Stimulated activated CD8-positive, alpha-beta memory T cell treated with anti-CD3 and anti-CD28 coated beads, Interleukin-15, amount 100 ng/mL, for 24 hours (primary cell): Measurements from ENCODE around the gene CCDC70.
"Not testable (repeated sequence)": the region's sequence is repeated elsewhere in the genome, so short reads cannot be mapped to it uniquely, and the experiment has no call there.

Experiments
- DNase-seq: peaks from one replicate; pipeline ENCODE4 v3.0.0-alpha.2; 2020; ENCODE audit warnings: low read depth

CCDC70 gene

DNA sequence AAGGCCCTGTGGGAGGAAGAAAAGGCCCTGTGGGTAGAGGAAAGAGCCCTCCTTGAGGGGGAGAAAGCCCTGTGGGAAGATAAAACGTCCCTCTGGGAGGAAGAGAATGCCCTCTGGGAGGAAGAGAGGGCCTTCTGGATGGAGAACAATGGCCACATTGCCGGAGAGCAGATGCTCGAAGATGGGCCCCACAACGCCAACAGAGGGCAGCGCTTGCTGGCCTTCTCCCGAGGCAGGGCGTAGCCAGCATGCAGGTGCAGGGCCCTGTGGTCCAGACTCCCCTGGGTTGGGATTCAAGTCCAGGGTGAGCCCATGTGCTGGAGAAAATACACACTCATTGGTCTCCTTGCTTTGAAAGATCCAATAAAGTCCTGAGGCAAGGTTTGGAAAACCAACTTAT, 4.1 kb downstream of the CCDC70 start:
- DNase-seq = no peak

GRCh38 chr13:51867062-51867461, 5.3 kb downstream of the CCDC70 start:
- no peak for DNase-seq

DNA sequence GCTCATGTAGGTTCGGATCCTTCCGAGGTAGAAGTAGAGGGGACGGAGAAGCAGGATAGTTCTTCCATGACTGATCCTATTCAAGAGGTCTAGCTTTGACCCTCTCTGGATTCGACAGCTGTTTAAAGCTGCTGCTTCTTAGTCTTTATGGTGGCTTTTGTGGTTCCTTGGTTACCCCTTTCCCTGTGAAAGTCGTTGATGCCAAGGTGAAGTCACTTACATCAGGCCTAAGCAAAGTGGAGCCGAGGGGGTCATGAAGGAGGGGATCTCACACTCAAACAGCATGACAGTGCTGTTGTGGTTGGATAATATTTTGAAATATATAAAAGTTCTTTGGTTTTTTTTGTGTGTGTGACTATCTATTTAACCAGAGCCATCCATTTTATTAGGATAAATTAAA, 8.1 kb downstream of the CCDC70 start:
- DNase-seq = no peak

GRCh38 chr13:51870616-51871015, 8.8 kb downstream of the CCDC70 start:
- no peak for DNase-seq

DNA sequence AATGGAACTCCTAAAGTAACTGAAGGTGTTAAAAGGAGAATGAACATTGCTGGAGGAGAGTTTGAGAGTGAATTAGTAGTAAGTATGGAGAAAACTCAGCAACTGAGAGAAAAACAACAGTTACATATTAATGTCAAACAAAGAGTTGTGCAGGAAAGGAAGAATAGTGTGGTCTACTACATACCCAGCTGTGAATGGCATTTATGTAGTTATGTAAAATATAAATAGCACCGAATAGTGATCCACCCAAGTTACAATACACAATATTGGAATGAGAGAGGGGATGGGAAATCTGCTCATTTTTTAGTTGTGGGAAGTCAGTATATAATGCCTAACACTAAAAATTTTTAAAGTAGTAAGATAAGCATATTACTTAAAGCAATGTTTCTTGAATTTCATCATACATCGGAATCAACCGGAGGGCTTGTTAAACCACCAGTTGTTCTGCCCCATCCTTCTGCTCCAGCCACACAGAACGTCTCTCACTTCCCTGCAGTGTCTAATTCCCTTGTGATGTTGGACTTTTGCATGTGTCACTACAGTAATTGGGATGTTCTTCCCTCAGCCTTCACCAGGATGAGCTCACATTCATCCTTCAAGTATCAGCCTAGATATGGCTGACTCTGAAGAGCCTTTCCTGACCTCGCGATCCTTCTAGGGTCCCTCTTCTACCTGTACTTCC, 11.5 kb downstream of the CCDC70 start:
- no peak for DNase-seq

DNA sequence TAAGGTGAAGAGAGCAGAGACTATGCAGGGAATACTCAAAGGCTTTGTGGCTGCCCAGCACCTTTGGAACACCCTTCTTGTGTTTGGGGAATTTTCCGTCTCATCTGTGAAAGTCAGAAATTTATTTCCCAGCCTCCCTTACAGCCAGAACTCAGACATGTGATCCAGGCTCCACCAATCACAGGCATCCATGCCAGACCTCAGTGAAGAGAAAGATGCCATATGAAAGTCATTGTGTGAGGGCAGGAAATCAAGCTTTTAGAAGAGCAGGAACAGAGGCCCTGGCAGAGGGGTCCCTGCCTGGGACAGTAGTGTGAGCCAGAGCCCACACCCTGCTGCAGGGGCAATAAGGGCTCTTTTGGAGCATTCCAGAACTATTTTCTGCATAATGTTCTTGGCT, 12.1 kb downstream of the CCDC70 start:
- DNase-seq = no peak

DNA sequence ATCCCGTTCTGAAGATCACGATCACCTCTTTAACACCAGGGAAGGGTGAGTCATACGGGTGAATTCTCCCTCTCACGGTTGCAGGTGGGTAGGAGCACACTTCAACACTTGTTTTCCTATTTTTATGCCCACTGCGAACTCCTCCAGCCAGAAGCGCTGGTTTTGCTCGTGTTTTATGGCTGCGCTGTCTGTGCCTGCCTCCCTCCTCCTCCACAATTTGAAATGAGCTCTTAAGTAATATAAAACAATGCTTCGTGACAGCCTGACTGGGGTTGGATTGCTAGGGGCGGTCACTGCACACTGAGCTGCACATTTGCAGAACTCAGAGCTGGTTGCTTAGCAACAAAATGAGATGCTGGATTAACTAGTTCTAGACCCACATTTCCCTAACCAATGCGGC, 12.9 kb downstream of the CCDC70 start:
- no peak for DNase-seq

DNA sequence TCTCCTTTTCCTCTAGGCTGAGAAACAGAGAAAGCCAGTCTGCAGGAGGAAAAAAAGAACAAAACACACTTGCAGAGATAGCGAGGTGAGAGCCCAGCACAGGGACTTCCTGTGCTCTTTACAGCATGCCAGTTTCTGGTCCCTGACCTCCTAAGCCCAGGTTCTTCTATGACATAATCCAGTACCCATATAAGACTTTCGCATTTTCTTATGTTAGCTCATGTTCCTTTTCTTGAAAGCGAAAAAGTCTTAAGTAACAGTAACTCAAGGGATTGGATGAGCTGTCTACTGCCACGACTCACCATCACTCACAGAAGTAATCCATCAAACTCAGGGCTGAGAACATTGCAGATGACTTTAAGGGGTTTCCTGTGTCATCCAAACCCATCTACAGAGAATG, 17.4 kb downstream of the CCDC70 start:
- DNase-seq = no peak

DNA sequence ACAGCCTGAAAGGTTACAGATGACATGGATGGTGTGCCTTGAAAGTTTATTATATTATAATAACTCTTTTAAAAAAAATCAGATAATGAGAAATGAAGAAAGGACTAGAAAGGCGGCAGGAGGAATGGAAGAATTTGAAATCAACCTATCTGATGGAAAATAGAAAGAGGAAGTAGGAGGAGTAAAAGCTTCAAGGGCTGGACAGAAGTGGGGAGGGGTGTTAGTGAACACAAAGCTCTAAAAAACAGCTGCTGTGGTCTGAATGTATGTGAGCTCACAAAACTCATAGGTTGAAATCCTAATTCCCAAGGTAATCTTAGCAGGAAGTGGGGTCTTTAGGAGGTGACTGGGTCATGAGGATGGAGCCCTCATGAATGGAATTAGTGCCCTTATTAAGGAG, 19.5 kb downstream of the CCDC70 start:
- no peak for DNase-seq

DNA sequence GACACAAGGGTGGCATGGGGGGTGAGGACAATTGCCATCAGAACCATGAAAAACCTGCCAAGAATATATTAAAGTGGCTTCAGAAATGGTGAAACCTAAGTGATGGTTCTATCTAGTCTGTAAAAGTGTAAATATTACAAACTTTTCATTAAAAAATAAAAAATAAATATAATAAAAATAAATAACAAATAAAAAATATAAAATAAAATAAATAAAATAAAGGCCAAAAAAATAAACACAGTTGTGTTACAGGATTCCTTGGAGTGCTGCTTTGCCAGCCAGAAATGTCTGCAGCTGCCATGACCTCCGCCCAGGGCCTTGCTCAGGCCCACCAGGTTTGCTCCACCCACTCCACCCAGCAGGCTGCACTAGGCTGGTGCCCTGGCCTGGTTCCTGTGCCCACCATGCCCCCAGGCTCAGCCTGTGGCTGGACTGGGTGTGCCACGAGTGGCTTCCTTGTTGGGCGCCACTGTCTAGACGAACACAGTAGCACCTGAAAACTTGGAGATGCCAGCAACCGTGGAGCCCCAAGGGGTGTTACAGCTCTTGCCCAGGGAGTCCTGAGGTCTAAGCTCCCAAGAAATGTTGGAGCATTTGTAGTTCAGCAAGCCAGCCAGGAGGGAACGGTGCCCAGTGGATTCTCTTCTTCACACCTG, 20.9 kb downstream of the CCDC70 start:
- DNase-seq = no peak

DNA sequence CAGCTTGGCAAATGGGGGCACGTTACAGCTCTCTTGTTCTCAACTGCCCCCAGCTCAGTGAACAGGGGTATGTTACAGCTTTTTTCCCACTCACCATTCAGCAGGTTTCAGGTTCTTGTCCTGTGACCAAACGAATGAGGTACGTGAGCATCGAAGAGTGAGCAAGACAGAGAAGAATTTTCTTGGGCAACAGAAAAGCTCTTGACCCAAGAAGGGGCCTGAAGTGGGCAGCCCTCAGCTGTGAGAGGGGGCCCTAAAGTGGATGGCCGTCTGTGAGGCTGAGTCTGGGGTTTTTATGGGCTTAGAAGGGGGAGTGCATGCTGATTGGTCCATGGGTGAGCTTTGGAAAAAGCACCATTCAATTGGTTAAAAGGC, 21.4 kb downstream of the CCDC70 start:
- no peak for DNase-seq

- DNase-seq = no peak
Observed at GRCh38 chr13:51885651-51886050, 23.9 kb downstream of the CCDC70 start.

DNA sequence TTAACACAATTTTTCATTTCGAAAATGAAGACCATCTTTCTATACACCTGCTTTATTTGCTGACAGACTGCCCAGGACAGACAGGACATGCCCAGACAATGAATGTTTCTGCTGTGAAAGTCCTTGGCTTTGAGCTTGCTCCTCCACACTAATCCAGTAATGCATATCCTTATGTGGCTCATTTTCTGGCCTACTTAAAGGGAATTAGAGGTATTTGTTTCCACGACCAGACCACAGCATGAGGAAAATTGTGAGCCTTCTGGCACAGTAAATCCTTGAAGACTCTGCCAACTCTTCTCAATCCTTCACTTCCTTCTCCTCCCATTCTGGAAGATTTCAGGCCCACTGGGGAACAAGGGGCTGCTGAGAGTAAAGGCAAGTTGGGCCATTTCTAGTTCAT, 25.7 kb downstream of the CCDC70 start:
- DNase-seq = no peak

DNA sequence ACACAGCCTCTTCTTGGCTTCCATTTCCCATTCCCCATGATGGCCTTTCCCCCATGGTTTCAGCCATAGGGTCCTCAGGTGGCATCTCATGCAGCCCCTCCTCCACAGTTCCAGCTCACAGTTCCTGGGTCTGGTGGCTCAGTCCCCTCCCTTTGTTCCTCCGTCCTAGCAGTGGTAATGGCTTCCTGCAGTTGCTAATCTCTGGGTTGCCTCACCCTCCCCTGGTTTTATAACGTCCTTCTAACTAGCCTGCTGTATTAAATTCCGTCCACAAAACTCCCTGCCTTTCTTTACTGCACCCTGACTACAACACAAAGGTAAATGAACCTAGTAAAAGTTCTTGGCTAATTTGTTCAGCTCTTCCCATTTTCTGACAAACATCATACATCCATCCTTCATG, 30.9 kb downstream of the CCDC70 start:
- DNase-seq = no peak

DNA sequence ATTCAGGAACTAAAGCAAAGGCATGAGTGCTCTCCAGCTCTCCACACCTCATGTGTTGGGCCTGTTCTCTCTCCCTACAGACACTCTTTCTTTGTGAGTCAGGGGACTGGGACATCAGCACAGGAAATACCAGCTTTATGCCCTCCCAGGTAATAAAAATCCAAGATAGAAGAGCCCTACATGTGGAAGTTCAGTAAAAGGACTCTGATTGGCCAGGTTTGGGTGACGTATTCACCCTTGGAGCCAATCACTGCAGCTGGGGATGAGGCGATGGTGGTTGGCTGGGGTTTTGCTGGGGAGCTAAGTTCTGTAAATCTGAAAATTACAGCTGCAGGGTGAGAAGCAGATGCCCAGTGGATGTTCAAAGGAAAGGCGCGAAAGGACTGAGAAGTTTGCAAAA, 32.5 kb downstream of the CCDC70 start:
- no peak for DNase-seq

GRCh38 chr13:51895906-51896888, 34.4 kb downstream of the CCDC70 start:
- no peak for DNase-seq

DNA sequence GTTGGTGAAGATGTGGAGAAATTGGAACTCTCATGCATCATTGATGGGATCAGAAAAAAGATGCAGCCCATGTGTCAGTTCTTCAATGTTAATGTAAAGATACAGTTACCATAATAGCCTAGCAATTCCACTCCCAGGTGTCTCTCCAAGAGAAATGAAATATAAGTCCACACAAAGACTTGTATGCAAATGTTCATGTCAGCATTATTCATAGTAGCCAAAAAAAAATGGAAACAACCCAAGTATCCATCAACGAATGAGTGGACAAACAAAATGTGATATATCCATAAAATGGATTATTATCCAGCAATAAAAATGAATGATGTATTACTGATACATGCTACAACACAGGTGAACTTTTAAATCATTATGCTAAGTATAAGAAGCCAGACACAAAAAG, 38.7 kb downstream of the CCDC70 start:
- DNase-seq = no peak

GRCh38 chr13:51902776-51903175, 41.0 kb downstream of the CCDC70 start:
- no peak for DNase-seq

- no peak for DNase-seq
Observed at GRCh38 chr13:51905787-51906186, 44.0 kb downstream of the CCDC70 start.

- no peak for DNase-seq
Observed at GRCh38 chr13:51906581-51906980, 44.8 kb downstream of the CCDC70 start.

DNA sequence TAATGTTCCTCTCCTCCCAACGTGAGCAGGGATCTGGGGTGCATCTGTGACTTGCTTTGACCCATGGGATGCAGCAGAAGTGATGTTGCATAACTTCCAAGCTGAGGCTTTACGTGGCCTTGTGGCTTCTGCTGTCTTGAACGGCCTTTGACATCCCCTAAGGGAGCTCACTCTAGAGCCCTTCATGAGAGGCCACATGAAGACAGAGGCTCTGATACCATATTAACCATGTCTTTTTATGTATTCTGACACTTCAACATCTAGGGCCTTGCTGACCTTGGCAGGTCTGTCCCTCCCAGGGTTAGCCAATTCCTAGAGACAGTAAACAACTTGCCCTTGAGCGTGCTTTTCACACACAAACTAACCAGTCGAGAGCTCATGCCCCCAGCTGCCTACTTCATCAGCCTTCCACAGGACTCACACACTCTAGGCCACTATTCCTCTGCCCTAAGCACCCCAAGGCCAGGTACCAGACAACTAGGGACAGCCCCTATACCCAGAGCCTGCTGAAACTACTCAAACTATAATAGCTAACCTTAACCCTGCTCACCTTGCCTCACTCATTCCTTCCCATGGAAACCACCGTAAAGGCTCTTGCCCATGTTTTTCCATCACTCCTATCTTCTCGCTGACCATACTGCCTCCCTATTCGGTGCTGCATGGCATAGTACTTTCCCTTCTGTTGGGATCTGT, 45.4 kb downstream of the CCDC70 start:
- DNase-seq = no peak

GRCh38 chr13:51909265-51909664, 47.5 kb downstream of the CCDC70 start:
- DNase-seq = not testable (repeated sequence)
